Measurements from ENCODE around the gene PLA2G2C. TPM values are rescaled to one million over a fixed set of nuclear protein-coding genes. Genes with fewer than 3 reads are reported as not detected.

The PLA2G2C gene
- total and polyA plus RNA-seq, 2 of the 8 experiments (the other 6 are each of a cell fraction or from before 2014, with no cell fraction given) = not detected

DNA sequence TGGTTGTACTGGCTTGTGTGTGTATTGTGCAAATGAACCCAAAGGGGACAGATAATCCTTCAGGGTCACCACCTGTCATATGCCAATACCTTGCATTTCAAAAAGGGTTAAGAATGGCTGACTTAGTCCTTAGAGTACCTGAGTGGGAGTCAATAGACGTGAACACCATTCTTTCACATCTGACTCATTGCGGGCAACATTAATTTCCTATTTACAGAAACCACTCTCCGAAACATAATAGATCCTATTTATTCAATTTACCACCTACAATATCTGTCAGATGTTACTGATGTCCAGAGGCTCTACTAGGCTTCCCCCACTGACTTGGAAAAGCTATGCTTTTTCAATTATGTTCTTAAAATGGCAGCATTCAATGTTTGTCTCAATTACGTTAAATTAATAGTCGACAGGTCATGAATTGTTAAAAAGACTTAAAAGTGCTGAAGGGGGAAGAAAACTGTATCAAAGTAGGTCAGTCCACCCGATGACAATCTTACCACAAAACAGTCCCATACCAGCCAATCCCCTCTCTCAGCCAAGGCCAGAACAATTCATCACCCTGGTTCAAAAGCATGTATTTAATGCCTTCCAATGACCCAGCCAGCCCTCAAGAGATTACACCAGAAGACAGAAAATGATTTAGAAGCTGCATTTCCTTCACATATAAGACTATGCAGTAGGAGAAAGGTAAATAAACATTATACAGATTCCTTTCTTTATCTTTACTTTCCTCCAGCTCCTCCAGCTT lies 48.6 kb upstream of the PLA2G2C start:
- Histone ChIP-seq H3K79me2 (ENCODE audit: control insufficient read depth in 1 of 2, insufficient read depth in 2 of 2, low read length in 2 of 2) (no peaks in the 10 kb centered on the region), H3K36me3 (ENCODE audit: control insufficient read depth in 2 of 4, insufficient read depth in 4 of 4, low read length in 3 of 4) (no peaks in the 10 kb centered on the region), H3K4me1 (replicated peaks in 1 of 4; ENCODE audit: control insufficient read depth in 3 of 4, insufficient read depth in 4 of 4, low read length in 3 of 4) (peaks cover 2 to 4% (median 3%) of the 10 kb centered on the region in 4 experiments; a peak in 3 of 7 replicates), H2BK5ac (ENCODE audit: low read depth, low read length) (no peak overlapping the region), H3K9ac (replicated peaks in 1 of 4; ENCODE audit: extremely low read depth in 1 of 4, low read depth in 3 of 4, low read length in 3 of 4) (no peak overlapping the region), H4K91ac (replicated peaks; ENCODE audit: insufficient read length, low read length) (no peak overlapping the region), H3K27me3 (replicated peaks in 1 of 4; ENCODE audit: control insufficient read depth in 3 of 4, extremely low read depth in 1 of 4, insufficient read depth in 3 of 4, low read length in 3 of 4) (no peaks in the 10 kb centered on the region; a peak in 1 of 7 replicates), H3K18ac (ENCODE audit: extremely low read depth, low read length) (no peak overlapping the region), H3K4me2 (ENCODE audit: insufficient read depth in 1 of 2, low read depth in 2 of 2, low read length in 2 of 2) (no peak overlapping the region), H3K23ac (ENCODE audit: insufficient read length) (no peak overlapping the region), H2AK5ac (ENCODE audit: low read depth, low read length) (no peak overlapping the region), H2BK12ac (ENCODE audit: low read depth, low read length) (no peak overlapping the region), H3K4ac (replicated peaks; ENCODE audit: insufficient read length, low read depth, low read length) (no peak overlapping the region), H4K5ac (ENCODE audit: insufficient read length, low read depth, low read length) (no peak overlapping the region), H2BK120ac (replicated peaks; ENCODE audit: low read depth, low read length) (no peak overlapping the region), H2AFZ (ENCODE audit: low read length) (no peak overlapping the region), H2BK20ac (ENCODE audit: low read length) (no peak overlapping the region), H4K8ac (ENCODE audit: extremely low read depth, insufficient read depth, low read length) (no peak overlapping the region), H3K27ac (ENCODE audit: low read depth, low read length) (no peak overlapping the region), H2BK15ac (ENCODE audit: low read length) (no peak overlapping the region), H3K79me1 (ENCODE audit: low read depth, low read length) (0 out of 2 replicates have a peak, but pooled peaks cover 2% of the 10 kb centered on the region), H3K14ac (ENCODE audit: insufficient read length) (no peak overlapping the region), H4K20me1 (replicated peaks in 1 of 2; ENCODE audit: control insufficient read depth in 1 of 2, insufficient read depth in 2 of 2, low read length in 2 of 2) (no peaks in the 10 kb centered on the region), H3K23me2 (ENCODE audit: low read depth, low read length) (no peaks in the 10 kb centered on the region), H3K56ac (replicated peaks; ENCODE audit: insufficient read length, low read depth, low read length) (no peak overlapping the region), H3K9me3 (ENCODE audit: insufficient read depth in 2 of 2, low read depth in 1 of 2, low read length in 1 of 2) (no peaks in the 10 kb centered on the region), H3K4me3 (ENCODE audit: extremely low read depth in 1 of 4, insufficient read depth in 2 of 4, low read depth in 3 of 4, low read length in 4 of 4) (no peak overlapping the region)
- 87% methylated on average over 6 of the region's 6 CpGs; no CpG with 5 or more reads in 1 of the 2 experiments for WGBS, 2 experiments (ENCODE audit: extremely low coverage in 1 of 2, insufficient coverage in 1 of 2, insufficient read length in 1 of 2, insufficient replicate concordance in 2 of 2, low coverage in 1 of 2, low lambda C conversion rate in 2 of 2, missing lambda C conversion rate in 1 of 2)
- ChIA-PET CTCF (ENCODE audit: partially characterized antibody) (interaction anchor here (0.6 to 2.3 kb wide), 13 partner anchors 11 to 469 kb away, joined by 3 to 10 read pairs (median 4); no protein-coding TSS in a partner anchor), POLR2A (ENCODE audit: partially characterized antibody) (no interaction called here)
- DNase-seq (ENCODE audit: low read depth in 1 of 2, low spot score in 2 of 2) (no peak), FAIRE-seq (no peak)
- TF ChIP-seq SIRT6 (IDR thresholded peaks at IDR 0.05; ENCODE audit: low read length) = no peak
- TF ChIP-seq HDAC2 (IDR thresholded peaks at IDR 0.05; ENCODE audit: borderline replicate concordance in 1 of 2, low read depth in 2 of 2, low read length in 2 of 2) = no peak
- TF ChIP-seq, protein P1, sequence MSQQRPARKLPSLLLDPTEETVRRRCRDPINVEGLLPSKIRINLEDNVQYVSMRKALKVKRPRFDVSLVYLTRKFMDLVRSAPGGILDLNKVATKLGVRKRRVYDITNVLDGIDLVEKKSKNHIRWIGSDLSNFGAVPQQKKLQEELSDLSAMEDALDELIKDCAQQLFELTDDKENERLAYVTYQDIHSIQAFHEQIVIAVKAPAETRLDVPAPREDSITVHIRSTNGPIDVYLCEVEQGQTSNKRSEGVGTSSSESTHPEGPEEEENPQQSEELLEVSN (IDR thresholded peaks at IDR 0.05) = no peak
- no peak for TF ChIP-seq POLR2AphosphoS5 (IDR thresholded peaks at IDR 0.05; ENCODE audit: low read depth, low read length)

All from H1 (cell line).